Measurements from ENCODE around the gene CCDC34.

The CCDC34 gene

GRCh38 chr11:27403195-27403594, 40.2 kb upstream of the CCDC34 start:
- Histone ChIP-seq H3K4me3 (ENCODE audit: low read depth in 1 of 2, low read length in 2 of 2) (no peak overlapping the region), H4K20me1 (ENCODE audit: insufficient read depth, low read length) (no peaks in the 10 kb centered on the region), H3K36me3 (ENCODE audit: insufficient read depth, low read length) (no peaks in the 10 kb centered on the region), H3K4me2 (ENCODE audit: insufficient read depth, low read length) (no peak overlapping the region), H3K4me1 (ENCODE audit: insufficient read depth, low read length) (no peaks in the 10 kb centered on the region), H2AFZ (ENCODE audit: low read depth, low read length) (no peak overlapping the region), H3K27ac (ENCODE audit: low read length) (no peak overlapping the region), H3K9ac (ENCODE audit: low read depth, low read length) (no peak overlapping the region), H3K27me3 (ENCODE audit: insufficient read depth, low read length, poor library complexity) (no peaks in the 10 kb centered on the region), H3K79me2 (ENCODE audit: insufficient read depth, low read length) (no peaks in the 10 kb centered on the region), H3K9me3 (ENCODE audit: insufficient read depth, low read length, severe bottlenecking) (no peaks in the 10 kb centered on the region)
- no peak for DNase-seq
- no peak for ATAC-seq (ENCODE audit: insufficient read depth, low read depth)
- no peak for TF ChIP-seq EZH2 (IDR thresholded peaks at IDR 0.05; ENCODE audit: borderline replicate concordance, low read depth, low read length, severe bottlenecking)
- TF ChIP-seq CTCF (IDR thresholded peaks at IDR 0.05; ENCODE audit: borderline replicate concordance, extremely low read depth, low read length, poor library complexity, severe bottlenecking) = no peak

DNA sequence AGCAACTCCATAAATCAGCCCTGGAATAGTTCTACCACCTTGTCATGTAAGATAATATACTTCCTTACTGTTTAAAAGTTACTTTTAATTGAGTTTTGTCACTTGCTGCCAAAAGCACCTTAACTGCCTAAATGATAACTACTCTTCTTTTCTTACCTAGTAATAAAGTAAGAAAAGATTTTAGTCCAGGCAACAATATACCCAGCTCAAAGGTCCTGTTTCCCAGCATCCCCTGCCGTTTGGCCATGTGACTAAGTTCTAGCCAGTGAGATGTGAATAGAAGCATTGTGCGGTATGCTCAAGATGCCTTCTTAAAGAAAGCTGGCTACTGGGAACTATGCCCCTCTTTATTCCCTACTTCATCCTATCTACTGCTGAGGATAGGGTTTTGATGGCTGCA, 39.4 kb upstream of the CCDC34 start:
- no peak overlapping the region for H3K4me3 ChIP-seq (ENCODE audit: low read depth in 1 of 2, low read length in 2 of 2)
- H2AFZ ChIP-seq (ENCODE audit: low read depth, low read length) = no peak overlapping the region
- H3K36me3 ChIP-seq (ENCODE audit: insufficient read depth, low read length) = no peaks in the 10 kb centered on the region
- H3K27me3 ChIP-seq (ENCODE audit: insufficient read depth, low read length, poor library complexity) = no peaks in the 10 kb centered on the region
- no peak overlapping the region for H3K27ac ChIP-seq (ENCODE audit: low read length)
- no peaks in the 10 kb centered on the region for H3K9me3 ChIP-seq (ENCODE audit: insufficient read depth, low read length, severe bottlenecking)
- H3K79me2 ChIP-seq (ENCODE audit: insufficient read depth, low read length) = no peaks in the 10 kb centered on the region
- ATAC-seq (ENCODE audit: insufficient read depth, low read depth) (no peak), DNase-seq (no peak)
- TF ChIP-seq CTCF (IDR thresholded peaks at IDR 0.05; ENCODE audit: borderline replicate concordance, extremely low read depth, low read length, poor library complexity, severe bottlenecking) (no peak), EZH2 (IDR thresholded peaks at IDR 0.05; ENCODE audit: borderline replicate concordance, low read depth, low read length, severe bottlenecking) (no peak)
- H3K9ac ChIP-seq (ENCODE audit: low read depth, low read length) = no peak overlapping the region
- H4K20me1 ChIP-seq (ENCODE audit: insufficient read depth, low read length) = no peaks in the 10 kb centered on the region
- H3K4me1 ChIP-seq (ENCODE audit: insufficient read depth, low read length) = no peaks in the 10 kb centered on the region
- no peak overlapping the region for H3K4me2 ChIP-seq (ENCODE audit: insufficient read depth, low read length)

GRCh38 chr11:27401833-27402316, 38.9 kb upstream of the CCDC34 start:
- H3K36me3 ChIP-seq (ENCODE audit: insufficient read depth, low read length) = no peaks in the 10 kb centered on the region
- ATAC-seq (ENCODE audit: insufficient read depth, low read depth) = no peak
- H4K20me1 ChIP-seq (ENCODE audit: insufficient read depth, low read length) = no peaks in the 10 kb centered on the region
- no peaks in the 10 kb centered on the region for H3K9me3 ChIP-seq (ENCODE audit: insufficient read depth, low read length, severe bottlenecking)
- H3K79me2 ChIP-seq (ENCODE audit: insufficient read depth, low read length) = no peaks in the 10 kb centered on the region
- no peaks in the 10 kb centered on the region for H3K27me3 ChIP-seq (ENCODE audit: insufficient read depth, low read length, poor library complexity)
- TF ChIP-seq EZH2 (IDR thresholded peaks at IDR 0.05; ENCODE audit: borderline replicate concordance, low read depth, low read length, severe bottlenecking) (no peak), CTCF (IDR thresholded peaks at IDR 0.05; ENCODE audit: borderline replicate concordance, extremely low read depth, low read length, poor library complexity, severe bottlenecking) (no peak)
- H2AFZ ChIP-seq (ENCODE audit: low read depth, low read length) = no peak overlapping the region
- H3K27ac ChIP-seq (ENCODE audit: low read length) = no peak overlapping the region
- DNase-seq = no peak
- no peak overlapping the region for H3K4me3 ChIP-seq (ENCODE audit: low read depth in 1 of 2, low read length in 2 of 2)
- no peak overlapping the region for H3K4me2 ChIP-seq (ENCODE audit: insufficient read depth, low read length)
- no peak overlapping the region for H3K9ac ChIP-seq (ENCODE audit: low read depth, low read length)
- no peaks in the 10 kb centered on the region for H3K4me1 ChIP-seq (ENCODE audit: insufficient read depth, low read length)

Measured in DND-41 (cell line).